Large intestine (tissue), 3 donors: ENCODE data around the gene RPLP1. TPM values are rescaled to one million over a fixed set of nuclear protein-coding genes. Genes with fewer than 3 reads are reported as not detected.
"Not testable (repeated sequence)": the region's sequence is repeated elsewhere in the genome, so short reads cannot be mapped to it uniquely, and the experiment has no call there.

ENCODE experiments used
- DNase-seq, 2 donors: peaks; one replicate each; pipeline versions ENCODE4 v3.0.0 to v3.0.0-alpha.2; 2013
- H3K27ac ChIP-seq: one replicate; pipeline ENCODE4 v1.5.1; 2013; ENCODE audit warnings: low read length
- H3K27me3 ChIP-seq: 2 replicates; pipeline ENCODE4 v1.6.1; 2013; ENCODE audit warnings: low read length; ENCODE audit not compliant: control insufficient read depth, insufficient read depth
- H3K36me3 ChIP-seq: 2 replicates; pipeline ENCODE4 v1.6.1; 2013; ENCODE audit warnings: low read length; ENCODE audit not compliant: control insufficient read depth, insufficient read depth
- H3K4me1 ChIP-seq: one replicate; pipeline ENCODE4 v1.6.1; 2013; ENCODE audit warnings: low read length; ENCODE audit not compliant: control insufficient read depth, insufficient read depth
- H3K4me3 ChIP-seq: one replicate; pipeline ENCODE4 v1.5.1; 2013; ENCODE audit warnings: low read length
- H3K9me3 ChIP-seq: one replicate; pipeline ENCODE4 v1.6.1; 2013; ENCODE audit warnings: mild to moderate bottlenecking, low read depth, low read length, moderate library complexity; ENCODE audit not compliant: control insufficient read depth
- WGBS: methylation state at CpG from one replicate; pipeline ENCODE4 v1.1.5; 2013; ENCODE audit warnings: low lambda C conversion rate; ENCODE audit not compliant: insufficient coverage; 5-methylcytosine and 5-hydroxymethylcytosine counted together
- polyA plus RNA-seq: library from polyadenylated mRNA; unstranded; fragments of 120-200 nt; gene quantifications from one replicate; pipeline ENCODE4 v1.2.1, GENCODE V29; 2013

RPLP1 gene
- polyA plus RNA-seq, 1 donor = 2,101 TPM

DNA sequence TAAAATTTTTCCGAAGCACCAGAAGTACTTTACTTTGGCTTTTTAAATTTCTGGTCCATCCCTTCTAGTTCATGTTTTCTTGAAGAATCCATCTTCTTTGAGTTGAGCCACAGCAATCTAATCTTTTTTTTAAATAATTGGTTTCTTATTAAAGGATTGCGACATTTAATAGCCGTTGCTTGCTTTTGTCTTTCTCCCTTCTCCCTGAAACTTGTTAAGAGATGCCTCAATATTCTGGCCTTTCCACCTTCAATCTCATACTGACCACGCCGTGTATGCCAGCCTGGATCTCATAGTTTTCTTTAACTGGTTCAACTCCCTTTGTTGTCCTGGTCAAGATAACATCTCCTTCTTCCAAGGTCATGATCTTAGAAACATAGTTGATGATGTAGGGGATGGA, 18.4 kb upstream of the RPLP1 start:
- H3K9me3 ChIP-seq = no peaks in the 10 kb centered on the region
- H3K27ac ChIP-seq = no peak overlapping the region
- H3K4me3 ChIP-seq = no peak overlapping the region
- peaks cover 16% of the 10 kb centered on the region for H3K36me3 ChIP-seq
- WGBS = 98% methylated on average over 4 of the region's 5 CpGs
- H3K4me1 ChIP-seq = no peaks in the 10 kb centered on the region
- DNase-seq = no peak
- no peaks in the 10 kb centered on the region for H3K27me3 ChIP-seq

- peaks cover 15% of the 10 kb centered on the region for H3K36me3 ChIP-seq
- WGBS = no CpG with 5 or more reads among the region's 18 CpGs
These were observed 17.9 kb upstream of the RPLP1 start for GRCh38 chr15:69434679-69435078.

DNA sequence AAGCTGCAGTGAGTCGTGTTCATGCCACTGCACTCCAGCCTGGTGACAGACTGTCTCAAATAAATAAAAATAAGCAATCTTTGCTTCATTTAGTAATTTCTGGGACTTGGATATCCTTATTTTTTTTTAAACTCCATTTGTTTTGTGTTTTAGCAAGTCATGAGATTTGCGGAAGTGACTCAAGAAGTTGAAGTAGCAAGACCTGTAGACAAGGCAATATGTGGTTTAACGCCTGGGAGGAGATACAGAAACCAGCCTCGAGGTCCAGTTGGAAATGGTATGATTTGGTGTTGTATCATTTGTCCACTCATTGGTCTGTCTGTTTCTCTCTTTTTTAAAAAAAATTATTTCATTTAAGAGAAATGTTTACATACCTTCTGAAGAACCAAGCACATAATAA, 16.6 kb upstream of the RPLP1 start:
- no peak overlapping the region for H3K27ac ChIP-seq
- no peaks in the 10 kb centered on the region for H3K27me3 ChIP-seq

More at GRCh38 chr15:69434679-69435078, 17.9 kb upstream of the RPLP1 start:
- Histone ChIP-seq H3K27me3 (no peaks in the 10 kb centered on the region), H3K4me1 (no peaks in the 10 kb centered on the region), H3K9me3 (no peaks in the 10 kb centered on the region), H3K27ac (no peak overlapping the region), H3K4me3 (no peak overlapping the region)
- no peak for DNase-seq

GRCh38 chr15:69436951-69437350, 15.7 kb upstream of the RPLP1 start:
- no peaks in the 10 kb centered on the region for H3K9me3 ChIP-seq
- no peak for DNase-seq
- no peak overlapping the region for H3K4me3 ChIP-seq
- H3K36me3 ChIP-seq = peaks cover 21% of the 10 kb centered on the region
- no peaks in the 10 kb centered on the region for H3K4me1 ChIP-seq
- WGBS = 100% methylated on average over 1 of the region's 4 CpGs
- no peak overlapping the region for H3K27ac ChIP-seq
- H3K27me3 ChIP-seq = no peaks in the 10 kb centered on the region

More for the DNA sequence above, 16.6 kb upstream of the RPLP1 start:
- Histone ChIP-seq H3K4me1 (no peaks in the 10 kb centered on the region), H3K9me3 (no peaks in the 10 kb centered on the region), H3K36me3 (peaks cover 20% of the 10 kb centered on the region), H3K4me3 (no peak overlapping the region)
- no peak for DNase-seq
- no CpG with 5 or more reads among the region's 4 CpGs for WGBS

DNA sequence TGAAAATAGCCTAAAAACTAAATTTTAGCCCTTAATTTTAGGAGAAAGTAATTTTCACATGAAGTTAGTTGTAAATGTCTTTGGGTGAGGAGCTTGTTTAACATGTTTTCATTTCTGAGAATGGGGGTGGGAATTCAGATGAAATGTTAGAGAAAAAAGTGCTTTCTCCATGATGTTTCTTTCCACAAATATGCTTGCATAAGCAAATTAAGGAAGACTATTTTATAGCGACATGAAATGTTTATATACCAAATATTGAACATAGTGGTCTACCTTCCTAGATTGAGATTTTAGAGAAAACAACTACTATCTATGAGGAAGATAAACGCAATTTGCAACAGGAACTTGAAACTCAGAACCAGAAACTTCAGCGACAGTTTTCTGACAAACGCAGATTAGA, 13.0 kb upstream of the RPLP1 start:
- H3K27ac ChIP-seq = no peak overlapping the region
- no peaks in the 10 kb centered on the region for H3K9me3 ChIP-seq
- peaks cover 18% of the 10 kb centered on the region for H3K36me3 ChIP-seq
- no peaks in the 10 kb centered on the region for H3K4me1 ChIP-seq
- DNase-seq = no peak
- no peaks in the 10 kb centered on the region for H3K27me3 ChIP-seq
- H3K4me3 ChIP-seq = no peak overlapping the region
- WGBS = 83% methylated on average over 2 of the region's 4 CpGs

DNA sequence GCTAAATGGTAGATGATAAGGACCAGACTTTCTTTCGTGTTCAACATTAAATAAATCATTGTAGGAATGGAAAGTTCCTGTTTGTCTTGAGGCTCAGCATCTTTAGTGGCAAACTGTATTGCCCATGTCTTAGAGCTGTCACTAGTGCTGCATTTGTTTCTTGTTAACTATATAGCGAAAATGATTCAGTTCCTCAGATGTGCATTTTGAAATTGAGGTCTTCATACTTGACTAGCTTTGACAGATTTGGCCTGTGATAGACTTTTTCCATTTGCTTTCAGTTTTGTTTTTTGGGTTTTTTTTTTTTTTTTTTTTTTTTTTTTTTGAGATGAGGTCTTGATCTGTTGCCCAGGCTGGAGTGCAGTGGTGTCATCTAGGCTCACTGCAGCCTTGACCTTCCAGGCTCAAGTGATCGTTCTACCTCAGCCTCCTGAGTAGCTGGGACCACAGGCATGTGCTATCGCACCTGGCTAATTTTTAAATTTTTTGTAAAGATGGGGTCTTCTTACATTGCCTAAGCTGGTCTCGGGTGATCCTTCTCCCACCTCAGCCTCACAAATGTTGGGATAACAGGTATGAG, 9.5 kb upstream of the RPLP1 start:
- WGBS = no CpG with 5 or more reads among the region's 5 CpGs
- H3K4me3 ChIP-seq = no peak overlapping the region

DNA sequence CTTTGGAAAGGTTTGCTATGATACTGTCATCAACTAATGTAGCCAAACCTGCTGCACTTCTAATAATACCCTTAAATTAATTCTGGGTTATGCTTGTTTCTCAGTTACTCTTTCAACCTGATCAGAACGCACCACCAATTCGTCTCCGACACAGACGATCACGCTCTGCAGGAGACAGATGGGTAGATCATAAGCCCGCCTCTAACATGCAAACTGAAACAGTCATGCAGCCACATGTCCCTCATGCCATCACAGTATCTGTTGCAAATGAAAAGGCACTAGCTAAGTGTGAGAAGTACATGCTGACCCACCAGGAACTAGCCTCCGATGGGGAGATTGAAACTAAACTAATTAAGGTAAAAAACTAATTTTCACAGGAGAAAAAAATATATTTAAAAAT, 7.9 kb upstream of the RPLP1 start:
- Histone ChIP-seq H3K4me3 (no peak overlapping the region), H3K9me3 (no peaks in the 10 kb centered on the region), H3K36me3 (peaks cover 21% of the 10 kb centered on the region), H3K27ac (no peak overlapping the region), H3K27me3 (no peaks in the 10 kb centered on the region), H3K4me1 (no peaks in the 10 kb centered on the region)
- WGBS = 100% methylated on average over 1 of the region's 7 CpGs
- no peak for DNase-seq

More for the DNA sequence above, 9.5 kb upstream of the RPLP1 start:
- Histone ChIP-seq H3K4me1 (no peaks in the 10 kb centered on the region), H3K27ac (no peak overlapping the region), H3K27me3 (no peaks in the 10 kb centered on the region), H3K36me3 (peaks cover 21% of the 10 kb centered on the region), H3K9me3 (no peaks in the 10 kb centered on the region)
- DNase-seq = no peak

DNA sequence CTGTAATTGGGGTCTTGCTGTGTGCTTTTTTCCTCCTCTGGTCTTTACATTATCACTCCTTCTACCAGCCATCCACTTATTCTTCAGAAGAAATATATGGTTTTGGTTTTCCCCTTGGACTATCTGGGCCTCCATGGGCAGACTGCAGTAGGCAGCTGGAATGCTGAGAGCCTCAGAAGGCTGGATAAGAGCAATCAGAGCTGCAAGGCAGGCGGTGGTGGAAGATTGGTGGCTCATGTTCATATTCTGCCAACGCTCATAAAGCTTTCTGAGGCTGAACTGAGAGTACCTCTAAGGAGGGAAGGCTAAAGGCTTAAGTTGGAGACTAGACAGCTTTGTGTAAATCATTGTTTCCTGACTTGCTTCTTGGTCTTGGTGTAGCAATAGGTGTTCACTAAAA, 5.7 kb upstream of the RPLP1 start:
- no peaks in the 10 kb centered on the region for H3K9me3 ChIP-seq
- no CpG with 5 or more reads among the region's 2 CpGs for WGBS

DNA sequence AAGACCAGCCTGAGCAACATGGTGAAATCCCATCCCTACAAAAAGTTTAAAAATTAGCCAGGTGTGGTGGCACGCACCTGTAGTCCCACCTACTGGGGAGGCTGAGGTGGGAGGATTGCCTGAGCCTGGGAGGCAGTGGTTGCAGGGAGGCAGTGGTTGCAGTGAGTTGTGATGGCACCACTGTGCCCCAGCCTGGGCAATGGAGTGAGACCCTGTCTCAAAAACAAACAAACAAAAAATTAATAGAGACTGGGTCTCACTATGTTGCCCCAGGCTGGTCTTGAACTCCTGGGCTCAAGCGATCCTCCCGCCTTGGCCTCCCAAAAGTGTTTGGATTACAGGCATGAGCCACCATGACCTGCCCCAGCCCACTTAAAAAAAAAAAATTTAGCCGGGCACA, 2.4 kb upstream of the RPLP1 start:
- no CpG with 5 or more reads among the region's 4 CpGs for WGBS
- H3K4me1 ChIP-seq = peaks cover 14% of the 10 kb centered on the region

More for the DNA sequence above, 5.7 kb upstream of the RPLP1 start:
- no peak for DNase-seq
- Histone ChIP-seq H3K36me3 (peaks cover 9% of the 10 kb centered on the region), H3K27me3 (no peaks in the 10 kb centered on the region), H3K27ac (no peak overlapping the region), H3K4me1 (peaks cover 5% of the 10 kb centered on the region), H3K4me3 (no peak overlapping the region)

DNA sequence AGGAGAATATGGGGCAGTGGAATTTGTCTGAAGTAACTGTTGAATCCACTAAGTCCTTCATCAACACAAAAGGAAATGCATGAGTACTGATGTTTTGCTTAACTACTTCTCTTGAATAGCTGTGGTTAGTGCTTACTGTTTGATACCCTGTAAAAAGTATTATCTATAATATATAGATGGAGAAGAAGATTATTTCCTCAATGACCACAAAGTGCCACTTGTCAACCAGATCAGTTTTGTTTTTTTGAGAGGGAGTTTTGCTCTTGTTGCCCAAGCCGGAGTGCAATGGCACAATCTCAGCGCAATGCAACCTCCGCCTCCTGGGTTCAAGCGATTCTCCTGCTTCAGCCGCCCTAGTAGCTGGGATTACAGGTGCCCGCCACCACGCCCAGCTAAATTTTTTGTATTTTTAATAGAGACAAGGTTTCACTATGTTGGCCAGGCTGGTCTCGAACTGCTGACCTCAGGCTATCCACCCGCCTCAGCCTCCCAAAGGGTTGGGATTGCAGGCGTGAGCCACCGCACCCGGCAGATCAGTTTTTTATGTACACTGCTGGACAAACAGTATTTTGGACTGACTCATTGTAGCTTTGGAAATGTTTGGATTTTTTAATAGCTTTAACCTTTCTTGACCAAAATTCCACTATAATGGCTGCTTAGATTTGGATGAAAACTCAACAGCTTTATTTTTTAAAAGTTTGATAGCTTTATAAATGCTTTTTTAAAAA, 1.5 kb upstream of the RPLP1 start:
- no peaks in the 10 kb centered on the region for H3K9me3 ChIP-seq
- WGBS = no CpG with 5 or more reads among the region's 12 CpGs
- H3K4me3 ChIP-seq = peak overlapping the region; percentile 77
- no peaks in the 10 kb centered on the region for H3K27me3 ChIP-seq
- H3K36me3 ChIP-seq = peaks cover 22% of the 10 kb centered on the region
- no peak for DNase-seq
- peaks cover 14% of the 10 kb centered on the region for H3K4me1 ChIP-seq
- peak overlapping the region; percentile 92 for H3K27ac ChIP-seq

More for the DNA sequence above, 2.4 kb upstream of the RPLP1 start:
- H3K27ac ChIP-seq, H3K4me3 ChIP-seq, H3K9me3 ChIP-seq, DNase-seq, H3K27me3 ChIP-seq: not testable (repeated sequence)
- H3K36me3 ChIP-seq = peaks cover 15% of the 10 kb centered on the region
